Measurements from ENCODE around the gene PITX3. TPM values are rescaled to one million over a fixed set of nuclear protein-coding genes. Genes with fewer than 3 reads are reported as not detected.

PITX3 gene
- 0.32 to 0.81 TPM (median 0.48 TPM) in 3 replicates for total RNA-seq (2021)
- Bru-seq, nascent RNA: percentile 9 among the genes with signal in this experiment
- long read RNA-seq, experiment 1, partial matches to known transcripts: 0 of 1 reads
- long read RNA-seq, experiment 1, other reads (novel, unspliced or antisense): 0 of 1 reads
- long read RNA-seq, experiment 2: 0 reads
- long read RNA-seq, experiment 3: 0 reads

GRCh38 chr10:102241444-102242117 is at the start of gene PITX3:
PITX3 (minus strand) TSS chr10:102241512; CDS start chr10:102232080, 9,432 bp downstream.
- H3K9me3 Mint-ChIP-seq: no peaks in the 10 kb centered on the region
- no peak within 1 kb of the TSS for H3K27ac Mint-ChIP-seq
- H3K4me1 Mint-ChIP-seq: peaks cover 27% of the 10 kb centered on the region
- peak within 1 kb of the TSS; percentile 71 for H3K4me3 Mint-ChIP-seq
- peaks cover 80% of the 10 kb centered on the region for H3K27me3 Mint-ChIP-seq (ENCODE audit: low read depth)
- ATAC-seq (peak; percentile 60), DNase-seq (ENCODE audit: low spot score) (peak; percentile 97)
- ChIA-PET POLR2A (interaction anchor here (1.3 to 1.4 kb wide), 2 partner anchors 10 to 110 kb away, joined by 3 to 4 read pairs; no protein-coding TSS in a partner anchor), CTCF (interaction anchor here (0.7 to 18.9 kb wide), 10 partner anchors 9 to 354 kb away, joined by 3 to 906 read pairs (median 4); no protein-coding TSS in a partner anchor)
- TF ChIP-seq PREB (CRISPR knock-in tag; IDR thresholded peaks at IDR 0.05; ENCODE audit: borderline replicate concordance) (no peak), GRHL2 (CRISPR knock-in tag; IDR thresholded peaks at IDR 0.05; ENCODE audit: insufficient replicate concordance, severe bottlenecking) (no peak), MAX (CRISPR knock-in tag; IDR thresholded peaks at IDR 0.05) (peak; percentile 61; the same call in 1 of the 2 replicates), HMGA2 (CRISPR knock-in tag; IDR thresholded peaks at IDR 0.05) (no peak), NFE2L1 (CRISPR knock-in tag; IDR thresholded peaks at IDR 0.05) (no peak), MYBL2 (CRISPR knock-in tag; IDR thresholded peaks at IDR 0.05) (peak; percentile 59; the same call in 1 of the 2 replicates), SP1 (CRISPR knock-in tag; conservative IDR thresholded peaks at IDR 0.05) (peak; percentile 94), FOXP1 (CRISPR knock-in tag; IDR thresholded peaks at IDR 0.05; ENCODE audit: borderline replicate concordance) (peak; percentile 81; the same call in 1 of the 2 replicates), MXD4 (CRISPR knock-in tag; IDR thresholded peaks at IDR 0.05; ENCODE audit: borderline replicate concordance) (no peak), USF2 (CRISPR knock-in tag; IDR thresholded peaks at IDR 0.05) (peak; percentile 74), CREM (CRISPR knock-in tag; IDR thresholded peaks at IDR 0.05) (no peak), ARID4B (CRISPR knock-in tag; IDR thresholded peaks at IDR 0.05; ENCODE audit: borderline replicate concordance) (0 out of 2 replicates have a peak, but pooled peaks have one; percentile 32), E2F5 (CRISPR knock-in tag; IDR thresholded peaks at IDR 0.05) (peak; percentile 33; the same call in 1 of the 2 replicates), USF1 (CRISPR knock-in tag; IDR thresholded peaks at IDR 0.05) (peak; percentile 71)
- no peaks in the 10 kb centered on the region for H3K36me3 Mint-ChIP-seq

GRCh38 chr10:102289840-102290239 is 48.5 kb upstream of the PITX3 start:
- POLR2A ChIA-PET: no interaction called here
- no peaks in the 10 kb centered on the region for H3K9me3 Mint-ChIP-seq
- DNase-seq (ENCODE audit: low spot score) (no peak), ATAC-seq (no peak)
- 0 out of 2 replicates have a peak, but pooled peaks have one; percentile 46 for TF ChIP-seq ZNF121 (CRISPR knock-in tag; IDR thresholded peaks at IDR 0.05)
- no peak for TF ChIP-seq FOXK1 (CRISPR knock-in tag; IDR thresholded peaks at IDR 0.05)
- no peak overlapping the region for H3K27ac Mint-ChIP-seq
- CTCF ChIA-PET: interaction anchor here (0.9 to 1.3 kb wide), 2 partner anchors 58 to 63 kb away, joined by 4 to 5 read pairs; no protein-coding TSS in a partner anchor
- H3K4me1 Mint-ChIP-seq: 0 out of 2 replicates have a peak, but pooled peaks cover 1% of the 10 kb centered on the region
- no peaks in the 10 kb centered on the region for H3K27me3 Mint-ChIP-seq (ENCODE audit: low read depth)
- no peak overlapping the region for H3K4me3 Mint-ChIP-seq
- H3K36me3 Mint-ChIP-seq: no peaks in the 10 kb centered on the region
